H9 (cell line): Measurements from ENCODE around the gene KDM1B. TPM values are rescaled to one million over a fixed set of nuclear protein-coding genes. Genes with fewer than 3 reads are reported as not detected.

Source experiments
- DNase-seq: peaks from one replicate; pipeline ENCODE4 v3.0.0-alpha.2; 2017
- H2AFZ ChIP-seq: one replicate; pipeline ENCODE4 v1.6.1; 2013; ENCODE audit warnings: mild to moderate bottlenecking, low read length, control low read depth, moderate library complexity
- H2AK5ac ChIP-seq: 2 replicates; pipeline ENCODE4 v1.6.1; 2013; ENCODE audit warnings: low read length, control low read depth, mixed read lengths; ENCODE audit not compliant: insufficient read length
- H2BK120ac ChIP-seq: one replicate; pipeline ENCODE4 v1.6.1; 2013; ENCODE audit warnings: low read depth, mild to moderate bottlenecking, low read length, control low read depth, inconsistent platforms; ENCODE audit not compliant: poor library complexity, severe bottlenecking
- H2BK12ac ChIP-seq: 2 replicates; pipeline ENCODE4 v1.6.1; 2013; ENCODE audit warnings: low read length, control low read depth, mixed read lengths, low read depth; ENCODE audit not compliant: insufficient read length
- H2BK15ac ChIP-seq: 2 replicates; pipeline ENCODE4 v1.6.1; 2013; ENCODE audit warnings: low read depth, low read length, control low read depth
- H2BK20ac ChIP-seq: one replicate; pipeline ENCODE4 v1.6.1; 2013; ENCODE audit warnings: low read depth, mild to moderate bottlenecking, low read length, control low read depth, inconsistent platforms; ENCODE audit not compliant: poor library complexity, severe bottlenecking
- H2BK5ac ChIP-seq: 2 replicates; pipeline ENCODE4 v1.6.1; 2013; ENCODE audit warnings: low read length, control low read depth, mixed read lengths; ENCODE audit not compliant: insufficient read length
- H3K14ac ChIP-seq: 2 replicates; pipeline ENCODE4 v1.6.1; 2013; ENCODE audit warnings: low read length, control low read depth; ENCODE audit not compliant: insufficient read depth
- H3K18ac ChIP-seq: 2 replicates; pipeline ENCODE4 v1.6.1; 2013; ENCODE audit warnings: low read depth, mild to moderate bottlenecking, mixed read lengths, low read length, control low read depth; ENCODE audit not compliant: insufficient read length
- H3K23ac ChIP-seq: 2 replicates; pipeline ENCODE4 v1.6.1; 2013; ENCODE audit warnings: low read length, control low read depth, mixed read lengths, low read depth; ENCODE audit not compliant: insufficient read length
- H3K23me2 ChIP-seq: 2 replicates; pipeline ENCODE4 v1.6.1; 2013; ENCODE audit warnings: low read depth, mild to moderate bottlenecking, mixed read lengths, low read length, control low read depth; ENCODE audit not compliant: insufficient read length, poor library complexity, severe bottlenecking
- H3K27ac ChIP-seq: 2 replicates; pipeline ENCODE4 v1.5.1; 2013; ENCODE audit warnings: low read length, control low read depth, mixed read lengths, low read depth; ENCODE audit not compliant: insufficient read length
- H3K27me3 ChIP-seq: 2 replicates; pipeline ENCODE4 v1.6.1; 2013; ENCODE audit warnings: low read length, control low read depth, inconsistent platforms; ENCODE audit not compliant: insufficient read depth
- H3K4ac ChIP-seq: 2 replicates; pipeline ENCODE4 v1.6.1; 2013; ENCODE audit warnings: low read depth, mild to moderate bottlenecking, control low read depth, inconsistent platforms, low read length, moderate library complexity
- H3K4me1 ChIP-seq: 2 replicates; pipeline ENCODE4 v1.6.1; 2013; ENCODE audit warnings: low read length, control low read depth, inconsistent platforms; ENCODE audit not compliant: insufficient read depth
- H3K4me2 ChIP-seq: 2 replicates; pipeline ENCODE4 v1.6.1; 2013; ENCODE audit warnings: low read length, control low read depth, mixed read lengths; ENCODE audit not compliant: insufficient read length, insufficient read depth
- H3K56ac ChIP-seq: 2 replicates; pipeline ENCODE4 v1.6.1; 2013; ENCODE audit warnings: low read depth, mild to moderate bottlenecking, mixed read lengths, low read length, control low read depth; ENCODE audit not compliant: insufficient read length
- H3K79me1 ChIP-seq: 2 replicates; pipeline ENCODE4 v1.6.1; 2013; ENCODE audit warnings: low read depth, mild to moderate bottlenecking, moderate library complexity, low read length, control low read depth, inconsistent platforms; ENCODE audit not compliant: insufficient read depth, poor library complexity, severe bottlenecking
- H3K79me2 ChIP-seq: 2 replicates; pipeline ENCODE4 v1.6.1; 2013; ENCODE audit warnings: low read length, control low read depth, inconsistent platforms; ENCODE audit not compliant: insufficient read depth
- H3K9ac ChIP-seq: 2 replicates; pipeline ENCODE4 v1.6.1; 2013; ENCODE audit warnings: low read length, control low read depth, mixed read lengths; ENCODE audit not compliant: insufficient read length; ENCODE audit errors: extremely low read depth
- H3K9me3 ChIP-seq: one replicate; pipeline ENCODE4 v1.6.1; 2013; ENCODE audit warnings: low read depth, low read length, inconsistent platforms; ENCODE audit not compliant: control insufficient read depth
- H3T11ph ChIP-seq: one replicate; pipeline ENCODE4 v1.6.1; 2013; ENCODE audit warnings: mild to moderate bottlenecking, low read length, control low read depth, inconsistent platforms
- H4K20me1 ChIP-seq: one replicate; pipeline ENCODE4 v1.6.1; 2013; ENCODE audit not compliant: control insufficient read depth, insufficient read length, insufficient read depth
- H4K5ac ChIP-seq: 2 replicates; pipeline ENCODE4 v1.6.1; 2013; ENCODE audit warnings: low read depth, mild to moderate bottlenecking, mixed read lengths, low read length, control low read depth; ENCODE audit not compliant: insufficient read length
- H4K8ac ChIP-seq: replicated peaks from 2 replicates; pipeline ENCODE4 v1.6.1; 2013; ENCODE audit warnings: low read length, control low read depth, mixed read lengths, low read depth; ENCODE audit not compliant: insufficient read length
- H4K91ac ChIP-seq: 2 replicates; pipeline ENCODE4 v1.6.1; 2013; ENCODE audit warnings: low read depth, mild to moderate bottlenecking, moderate library complexity, mixed read lengths, low read length, control low read depth; ENCODE audit not compliant: insufficient read length
- H3K27ac Mint-ChIP-seq, 3 experiments: 2 replicates in 2 of 3; 3 replicates in 1 of 3; pipeline ENCODE4 v1.8.0; 2020 to 2021; ENCODE audit warnings: mixed read lengths in 3 of 3, mild to moderate bottlenecking in 1 of 3, moderate library complexity in 1 of 3
- H3K27me3 Mint-ChIP-seq: 2 replicates; pipeline ENCODE4 v1.8.0; 2021; ENCODE audit warnings: low read depth, mild to moderate bottlenecking, moderate library complexity, mixed read lengths
- H3K36me3 Mint-ChIP-seq, 3 experiments: 2 replicates in 2 of 3; 3 replicates in 1 of 3; pipeline ENCODE4 v1.8.0; 2020 to 2021; ENCODE audit warnings: low read depth in 3 of 3, mixed read lengths in 3 of 3; ENCODE audit not compliant: insufficient read depth in 1 of 3
- H3K4me1 Mint-ChIP-seq, 2 experiments: 2 replicates each; pipeline ENCODE4 v1.8.0; 2020; ENCODE audit warnings: mixed read lengths in 2 of 2
- H3K4me3 Mint-ChIP-seq, 2 experiments: 2 replicates in 1 of 2; 3 replicates in 1 of 2; pipeline ENCODE4 v1.8.0; 2020 to 2021; ENCODE audit warnings: mild to moderate bottlenecking in 2 of 2, mixed read lengths in 2 of 2, moderate library complexity in 1 of 2
- H3K9me3 Mint-ChIP-seq, 2 experiments: 2 replicates in 1 of 2; 3 replicates in 1 of 2; pipeline ENCODE4 v1.8.0; 2020; ENCODE audit warnings: mild to moderate bottlenecking in 2 of 2, mixed read lengths in 2 of 2, moderate library complexity in 1 of 2
- CTCF ChIP-seq: fragments of 200-600 bp; sonication (generic); conservative IDR thresholded peaks from 3 replicates; pipeline ENCODE4 v1.8.0; 2021; ENCODE audit warnings: antibody characterized with exemption, mild to moderate bottlenecking
- WGBS: extraction: QIAGEN DNeasy Blood & Tissue Kit; methylation state at CpG from one replicate; pipeline ENCODE4 v1.1.7; 2013; ENCODE audit warnings: missing lambda C conversion rate, low lambda C conversion rate, mixed read lengths; ENCODE audit not compliant: insufficient read length; ENCODE audit errors: extremely low coverage; 5-methylcytosine and 5-hydroxymethylcytosine counted together
- total RNA-seq: library from RNA; stranded (reverse); gene quantifications from 2 replicates; pipeline ENCODE4 v1.2.1, GENCODE V29; 2021

Gene KDM1B
- total RNA-seq, 1 experiment from 2014 or later = 5.4 TPM

DNA sequence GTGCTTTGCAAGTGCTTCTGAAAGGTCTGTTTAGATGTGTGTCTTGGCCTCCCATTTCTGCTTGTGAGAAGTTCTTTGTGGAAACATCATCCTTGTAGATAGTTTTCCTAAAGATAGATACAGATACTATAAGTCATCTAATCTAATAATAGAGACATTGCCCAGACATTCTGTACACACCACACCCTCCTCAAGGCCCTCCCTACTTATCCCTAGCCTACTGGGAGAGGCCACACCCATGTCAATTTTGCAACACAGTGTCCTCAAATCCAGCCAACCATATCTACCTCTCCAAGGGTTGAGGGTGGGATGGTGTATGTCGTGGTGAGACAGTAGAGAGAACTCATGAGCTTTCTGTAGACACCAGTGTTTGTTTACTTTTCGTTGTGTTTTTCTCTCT is 6.2 kb downstream of the KDM1B start:
- Histone ChIP-seq H3K4me2 (no peak overlapping the region), H3K18ac (no peak overlapping the region), H3K23me2 (no peaks in the 10 kb centered on the region), H3K14ac (no peak overlapping the region), H2BK12ac (no peak overlapping the region), H3K4ac (no peak overlapping the region), H2BK120ac (no peak overlapping the region), H3T11ph (no peak overlapping the region), H4K5ac (no peak overlapping the region), H2BK5ac (no peak overlapping the region), H2BK15ac (no peak overlapping the region), H3K27me3 (no peaks in the 10 kb centered on the region), H3K79me1 (no peaks in the 10 kb centered on the region), H4K91ac (no peak overlapping the region), H3K79me2 (no peaks in the 10 kb centered on the region), H3K23ac (no peak overlapping the region), H4K20me1 (no peaks in the 10 kb centered on the region), H3K56ac (no peak overlapping the region), H3K27ac (no peak overlapping the region), H2AFZ (no peak overlapping the region), H3K9ac (no peak overlapping the region), H3K4me1 (no peaks in the 10 kb centered on the region), H4K8ac (no peak overlapping the region), H2AK5ac (no peak overlapping the region), H3K9me3 (no peaks in the 10 kb centered on the region), H2BK20ac (no peak overlapping the region)
- H3K36me3 Mint-ChIP-seq = peaks cover 22 to 52% (median 42%) of the 10 kb centered on the region in 3 experiments
- no CpG with 5 or more reads among the region's 2 CpGs for WGBS
- H3K4me1 Mint-ChIP-seq = peaks cover 0 to 1% of the 10 kb centered on the region in 2 experiments; a peak in 3 of 4 replicates
- H3K27me3 Mint-ChIP-seq = no peaks in the 10 kb centered on the region
- H3K9me3 Mint-ChIP-seq = peaks cover 0 to 4% of the 10 kb centered on the region in 2 experiments; a peak in 1 of 5 replicates
- DNase-seq = no peak
- H3K27ac Mint-ChIP-seq = no peak overlapping the region
- TF ChIP-seq CTCF = no peak
- no peak overlapping the region for H3K4me3 Mint-ChIP-seq
